Measurements from ENCODE around the gene NEB. TPM values are rescaled to one million over a fixed set of nuclear protein-coding genes. Genes with fewer than 3 reads are reported as not detected.

The NEB gene
- total and polyA plus RNA-seq, 2 donors from 2014 or later = 0.88 to 1.6 TPM

DNA sequence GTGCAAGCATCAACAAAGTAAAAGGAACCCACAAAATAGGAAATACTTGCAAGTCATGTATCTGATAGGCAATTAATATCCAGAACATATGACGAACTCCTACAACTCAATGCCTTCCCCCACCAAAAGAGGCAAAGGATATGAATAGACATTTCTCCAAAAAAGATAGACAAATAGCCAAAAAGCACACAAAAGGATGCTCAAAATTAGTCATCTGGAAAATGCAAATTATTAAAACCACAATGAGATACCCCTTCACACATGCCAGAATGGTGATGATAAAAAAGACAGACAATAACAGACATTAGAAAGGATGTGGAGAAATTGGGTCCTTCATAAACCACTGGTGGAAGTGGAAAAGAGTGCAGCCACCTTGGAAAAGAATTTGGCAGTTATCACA is 248.2 kb downstream of the NEB start:
- Histone ChIP-seq H3K4me3 (ENCODE audit: low read length in 3 of 3) (no peak overlapping the region), H3K4me1 (ENCODE audit: control insufficient read depth in 2 of 3, insufficient read depth in 2 of 3, low read depth in 1 of 3, low read length in 3 of 3) (no peaks in the 10 kb centered on the region), H3K36me3 (ENCODE audit: control insufficient read depth in 2 of 3, insufficient read depth in 3 of 3, low read length in 3 of 3) (peaks cover 0 to 7% (median 3%) of the 10 kb centered on the region in 3 donors), H3K9ac (ENCODE audit: low read length in 3 of 3) (no peak overlapping the region), H3K27ac (ENCODE audit: low read depth in 2 of 2, low read length in 2 of 2) (no peak overlapping the region), H3K27me3 (ENCODE audit: control insufficient read depth, insufficient read depth, low read length) (no peaks in the 10 kb centered on the region), H3K9me3 (ENCODE audit: control insufficient read depth in 2 of 3, insufficient read depth in 1 of 3, low read length in 3 of 3) (no peaks in the 10 kb centered on the region)
- TF ChIP-seq, protein P1, sequence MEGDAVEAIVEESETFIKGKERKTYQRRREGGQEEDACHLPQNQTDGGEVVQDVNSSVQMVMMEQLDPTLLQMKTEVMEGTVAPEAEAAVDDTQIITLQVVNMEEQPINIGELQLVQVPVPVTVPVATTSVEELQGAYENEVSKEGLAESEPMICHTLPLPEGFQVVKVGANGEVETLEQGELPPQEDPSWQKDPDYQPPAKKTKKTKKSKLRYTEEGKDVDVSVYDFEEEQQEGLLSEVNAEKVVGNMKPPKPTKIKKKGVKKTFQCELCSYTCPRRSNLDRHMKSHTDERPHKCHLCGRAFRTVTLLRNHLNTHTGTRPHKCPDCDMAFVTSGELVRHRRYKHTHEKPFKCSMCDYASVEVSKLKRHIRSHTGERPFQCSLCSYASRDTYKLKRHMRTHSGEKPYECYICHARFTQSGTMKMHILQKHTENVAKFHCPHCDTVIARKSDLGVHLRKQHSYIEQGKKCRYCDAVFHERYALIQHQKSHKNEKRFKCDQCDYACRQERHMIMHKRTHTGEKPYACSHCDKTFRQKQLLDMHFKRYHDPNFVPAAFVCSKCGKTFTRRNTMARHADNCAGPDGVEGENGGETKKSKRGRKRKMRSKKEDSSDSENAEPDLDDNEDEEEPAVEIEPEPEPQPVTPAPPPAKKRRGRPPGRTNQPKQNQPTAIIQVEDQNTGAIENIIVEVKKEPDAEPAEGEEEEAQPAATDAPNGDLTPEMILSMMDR (IDR thresholded peaks at IDR 0.05; ENCODE audit: borderline replicate concordance, extremely low read depth, insufficient read depth) = no peak
- FAIRE-seq = no peak
- no peak for DNase-seq
- intact Hi-C loops (cut with DNase I) = no loop called here

DNA sequence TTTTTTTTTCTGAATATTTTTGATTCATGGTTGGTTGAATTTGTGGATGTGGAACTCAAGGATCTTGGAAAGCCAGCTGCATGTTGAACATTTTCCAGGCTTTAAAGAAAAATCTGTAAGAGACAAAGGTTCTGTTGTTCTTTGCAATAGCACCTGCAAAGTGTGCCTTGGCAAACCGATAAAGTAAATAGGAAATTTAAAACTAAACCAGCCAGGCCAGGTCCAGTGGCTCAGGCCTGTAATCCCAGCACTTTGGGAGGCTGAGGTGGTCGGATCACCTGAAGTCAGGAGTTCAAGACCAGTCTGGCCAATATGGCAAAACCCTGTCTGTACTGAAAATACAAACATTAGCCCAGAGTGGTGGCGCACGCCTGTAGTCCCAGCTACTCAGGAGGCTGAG is 250.2 kb downstream of the NEB start:
- TF ChIP-seq, protein P1 (IDR thresholded peaks at IDR 0.05; ENCODE audit: borderline replicate concordance, extremely low read depth, insufficient read depth) = no peak
- no peaks in the 10 kb centered on the region for H3K27me3 ChIP-seq (ENCODE audit: control insufficient read depth, insufficient read depth, low read length)
- H3K36me3 ChIP-seq (ENCODE audit: control insufficient read depth in 2 of 3, insufficient read depth in 3 of 3, low read length in 3 of 3) = peaks cover 3 to 7% (median 5%) of the 10 kb centered on the region in 3 donors
- FAIRE-seq = no peak
- DNase-seq = no peak
- H3K9me3 ChIP-seq (ENCODE audit: control insufficient read depth in 2 of 3, insufficient read depth in 1 of 3, low read length in 3 of 3) = no peaks in the 10 kb centered on the region
- no peak overlapping the region for H3K9ac ChIP-seq (ENCODE audit: low read length in 3 of 3)
- intact Hi-C loops (cut with DNase I) = no loop called here
- no peak overlapping the region for H3K4me3 ChIP-seq (ENCODE audit: low read length in 3 of 3)
- no peak overlapping the region for H3K27ac ChIP-seq (ENCODE audit: low read depth in 2 of 2, low read length in 2 of 2)
- H3K4me1 ChIP-seq (ENCODE audit: control insufficient read depth in 2 of 3, insufficient read depth in 2 of 3, low read depth in 1 of 3, low read length in 3 of 3) = no peaks in the 10 kb centered on the region

GRCh38 chr2:151483546-151483945 is 250.7 kb downstream of the NEB start:
- DNase-seq (no peak), FAIRE-seq (no peak)
- TF ChIP-seq, protein P1 (IDR thresholded peaks at IDR 0.05; ENCODE audit: borderline replicate concordance, extremely low read depth, insufficient read depth) = no peak
- H3K9me3 ChIP-seq (ENCODE audit: control insufficient read depth in 2 of 3, insufficient read depth in 1 of 3, low read length in 3 of 3) = no peaks in the 10 kb centered on the region
- H3K27me3 ChIP-seq (ENCODE audit: control insufficient read depth, insufficient read depth, low read length) = no peaks in the 10 kb centered on the region
- peaks cover 3 to 7% (median 5%) of the 10 kb centered on the region in 3 donors for H3K36me3 ChIP-seq (ENCODE audit: control insufficient read depth in 2 of 3, insufficient read depth in 3 of 3, low read length in 3 of 3)
- H3K4me3 ChIP-seq (ENCODE audit: low read length in 3 of 3) = no peak overlapping the region
- intact Hi-C loops (cut with DNase I) = no loop called here
- no peak overlapping the region for H3K9ac ChIP-seq (ENCODE audit: low read length in 3 of 3)
- H3K4me1 ChIP-seq (ENCODE audit: control insufficient read depth in 2 of 3, insufficient read depth in 2 of 3, low read depth in 1 of 3, low read length in 3 of 3) = no peaks in the 10 kb centered on the region
- H3K27ac ChIP-seq (ENCODE audit: low read depth in 2 of 2, low read length in 2 of 2) = no peak overlapping the region

DNA sequence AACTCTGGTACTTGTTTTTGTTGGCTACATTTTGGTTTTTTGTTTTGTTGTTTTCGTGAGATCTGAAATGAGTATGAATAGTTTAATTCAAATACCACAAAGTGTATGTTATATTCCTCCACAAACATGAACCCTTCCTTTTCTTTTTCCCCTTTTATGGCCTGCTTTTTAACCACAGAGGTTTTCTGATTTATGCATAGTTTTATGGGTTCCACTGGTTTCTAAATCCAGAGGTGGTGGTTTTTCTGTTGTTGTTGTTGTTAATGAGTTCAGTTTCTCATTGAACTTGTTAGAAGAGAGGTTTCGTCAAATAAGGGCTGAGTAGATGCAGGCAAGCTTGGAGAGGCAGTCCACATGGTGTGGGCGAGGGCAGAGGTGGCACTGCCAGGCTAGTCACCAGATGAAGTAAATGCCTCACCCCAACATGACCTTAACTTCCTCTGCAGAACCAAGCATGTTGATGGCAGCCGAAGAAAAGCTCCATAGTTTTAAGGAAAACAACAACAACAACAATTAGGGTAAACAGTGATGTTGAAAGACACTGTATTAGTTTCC is 252.0 kb downstream of the NEB start:
- FAIRE-seq (no peak), DNase-seq (no peak)
- Histone ChIP-seq H3K4me3 (ENCODE audit: low read length in 3 of 3) (no peak overlapping the region), H3K9ac (ENCODE audit: low read length in 3 of 3) (no peak overlapping the region), H3K4me1 (ENCODE audit: control insufficient read depth in 2 of 3, insufficient read depth in 2 of 3, low read depth in 1 of 3, low read length in 3 of 3) (no peaks in the 10 kb centered on the region), H3K36me3 (ENCODE audit: control insufficient read depth in 2 of 3, insufficient read depth in 3 of 3, low read length in 3 of 3) (peaks cover 3 to 7% (median 5%) of the 10 kb centered on the region in 3 donors), H3K27me3 (ENCODE audit: control insufficient read depth, insufficient read depth, low read length) (no peaks in the 10 kb centered on the region), H3K9me3 (ENCODE audit: control insufficient read depth in 2 of 3, insufficient read depth in 1 of 3, low read length in 3 of 3) (no peaks in the 10 kb centered on the region), H3K27ac (ENCODE audit: low read depth in 2 of 2, low read length in 2 of 2) (no peak overlapping the region)
- TF ChIP-seq, protein P1 (IDR thresholded peaks at IDR 0.05; ENCODE audit: borderline replicate concordance, extremely low read depth, insufficient read depth) = no peak
- intact Hi-C loops (cut with DNase I) = no loop called here

Measured in kidney (tissue), 14 donors.